Esophagus muscularis mucosa (tissue), 3 donors: ENCODE results near the gene OTX2.

ENCODE experiments used
- CTCF ChIP-seq, 3 experiments: fragments of 200-600 bp in 2 of 3; fragments of 450-650 bp in 1 of 3; sonication (generic) in 2 of 3; IDR thresholded peaks; one replicate each; pipeline ENCODE4 v1.5.1; 2017 to 2019; ENCODE audit warnings: antibody characterized with exemption in 3 of 3, mild to moderate bottlenecking in 2 of 3, moderate library complexity in 1 of 3
- POLR2AphosphoS5 ChIP-seq, 2 donors: sonication (generic); formaldehyde crosslinking; IDR thresholded peaks; one replicate each; pipeline ENCODE4 v1.6.1; 2017; ENCODE audit warnings: antibody characterized with exemption in 2 of 2

- TF ChIP-seq POLR2AphosphoS5 (IDR thresholded peaks at IDR 0.05), result no peak
- no peak for TF ChIP-seq CTCF (IDR thresholded peaks at IDR 0.05)
Observed at GRCh38 chr14:56813143-56813551, 2.9 kb upstream of the OTX2 start.
